ENCODE results near the gene FHOD3. TPM values are rescaled to one million over a fixed set of nuclear protein-coding genes. Genes with fewer than 3 reads are reported as not detected.

Gene FHOD3
- polyA plus RNA-seq, 4 donors: 0.22 to 8.1 (median 1.9) TPM

DNA sequence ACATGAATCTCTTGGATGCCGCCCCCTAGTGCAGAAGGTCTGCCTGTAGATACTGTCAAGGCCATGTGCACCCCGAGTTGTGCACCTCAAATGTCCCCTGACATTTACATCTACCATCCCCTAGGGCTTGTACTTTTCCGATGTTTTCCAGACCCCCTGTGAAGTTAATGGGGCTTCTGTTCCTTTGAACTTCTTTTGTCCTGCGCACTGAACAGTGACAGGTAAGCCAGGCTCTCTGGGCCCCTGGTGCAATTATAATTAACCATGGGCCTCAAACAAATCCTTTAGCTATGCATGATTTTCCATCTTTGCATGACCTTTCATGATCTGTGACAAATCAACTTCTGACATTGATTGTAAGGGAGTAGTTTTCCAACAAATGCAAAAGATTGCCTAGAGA, 158.4 kb downstream of the FHOD3 start:
- no peaks in the 10 kb centered on the region for H3K4me1 ChIP-seq (ENCODE audit: control insufficient read depth in 3 of 3, insufficient read depth in 2 of 3, low read depth in 1 of 3, low read length in 2 of 3)
- DNase-seq (no peak), FAIRE-seq (no peak)
- peaks cover 0 to 2% of the 10 kb centered on the region in 2 donors for H3K9me3 ChIP-seq (ENCODE audit: control insufficient read depth in 2 of 2, insufficient read depth in 1 of 2, low read depth in 1 of 2, low read length in 1 of 2)
- peaks cover 0 to 7% (median 3%) of the 10 kb centered on the region in 3 donors for H3K27me3 ChIP-seq (ENCODE audit: control insufficient read depth in 3 of 3, insufficient read depth in 3 of 3, low read length in 3 of 3)
- WGBS, 3 donors: 82 to 88% (median 85%) methylated on average over 4 of the region's 4 CpGs
- no peak overlapping the region for H3K4me3 ChIP-seq (ENCODE audit: low read depth in 1 of 3, low read length in 3 of 3)
- H3K36me3 ChIP-seq (ENCODE audit: control insufficient read depth in 3 of 3, insufficient read depth in 2 of 3, low read depth in 1 of 3, low read length in 3 of 3): no peaks in the 10 kb centered on the region
- H3K27ac ChIP-seq (ENCODE audit: low read depth in 1 of 3, low read length in 2 of 3): no peak overlapping the region

DNA sequence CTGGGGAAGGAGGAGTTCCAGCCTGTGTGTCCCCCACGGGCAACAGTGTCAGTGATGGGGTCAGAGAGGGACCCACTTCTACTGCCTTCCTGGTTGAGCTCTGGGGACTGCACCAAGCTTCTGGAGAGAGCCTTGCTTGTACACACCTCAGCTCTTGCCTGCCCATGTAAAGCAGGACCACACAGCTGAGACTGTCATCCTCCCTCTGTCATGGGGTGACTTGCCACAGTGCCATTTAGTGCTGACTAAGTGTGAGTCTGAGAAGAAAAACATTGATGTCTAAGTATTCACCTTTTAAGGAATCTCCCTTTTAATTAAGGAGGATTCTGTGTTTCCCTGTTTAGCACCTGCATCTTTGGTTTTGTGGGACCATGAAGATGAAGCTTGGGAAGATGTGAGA, 159.1 kb downstream of the FHOD3 start:
- 74 to 92% (median 89%) methylated on average over 1 of the region's 1 CpG for WGBS, 3 donors
- FAIRE-seq: no peak

GRCh38 chr18:36457683-36458082, 160.2 kb downstream of the FHOD3 start:
- no peak for FAIRE-seq
- no peak for DNase-seq
- no peaks in the 10 kb centered on the region for H3K36me3 ChIP-seq (ENCODE audit: control insufficient read depth in 3 of 3, insufficient read depth in 2 of 3, low read depth in 1 of 3, low read length in 3 of 3)
- H3K9me3 ChIP-seq (ENCODE audit: control insufficient read depth in 2 of 2, insufficient read depth in 1 of 2, low read depth in 1 of 2, low read length in 1 of 2): no peaks in the 10 kb centered on the region
- H3K4me3 ChIP-seq (ENCODE audit: low read depth in 1 of 3, low read length in 3 of 3): no peak overlapping the region
- H3K27me3 ChIP-seq (ENCODE audit: control insufficient read depth in 3 of 3, insufficient read depth in 3 of 3, low read length in 3 of 3): peaks cover 0 to 11% (median 3%) of the 10 kb centered on the region in 3 donors
- H3K4me1 ChIP-seq (ENCODE audit: control insufficient read depth in 3 of 3, insufficient read depth in 2 of 3, low read depth in 1 of 3, low read length in 2 of 3): no peaks in the 10 kb centered on the region
- 76 to 87% (median 82%) methylated on average over 1 of the region's 1 CpG for WGBS, 3 donors
- H3K27ac ChIP-seq (ENCODE audit: low read depth in 1 of 3, low read length in 2 of 3): no peak overlapping the region

More for the DNA sequence above, 159.1 kb downstream of the FHOD3 start:
- Histone ChIP-seq H3K9me3 (ENCODE audit: control insufficient read depth in 2 of 2, insufficient read depth in 1 of 2, low read depth in 1 of 2, low read length in 1 of 2) (no peaks in the 10 kb centered on the region), H3K4me1 (ENCODE audit: control insufficient read depth in 3 of 3, insufficient read depth in 2 of 3, low read depth in 1 of 3, low read length in 2 of 3) (no peaks in the 10 kb centered on the region), H3K27me3 (ENCODE audit: control insufficient read depth in 3 of 3, insufficient read depth in 3 of 3, low read length in 3 of 3) (peaks cover 0 to 11% (median 3%) of the 10 kb centered on the region in 3 donors), H3K4me3 (ENCODE audit: low read depth in 1 of 3, low read length in 3 of 3) (no peak overlapping the region), H3K27ac (ENCODE audit: low read depth in 1 of 3, low read length in 2 of 3) (no peak overlapping the region), H3K36me3 (ENCODE audit: control insufficient read depth in 3 of 3, insufficient read depth in 2 of 3, low read depth in 1 of 3, low read length in 3 of 3) (no peaks in the 10 kb centered on the region)
- DNase-seq: no peak

DNA sequence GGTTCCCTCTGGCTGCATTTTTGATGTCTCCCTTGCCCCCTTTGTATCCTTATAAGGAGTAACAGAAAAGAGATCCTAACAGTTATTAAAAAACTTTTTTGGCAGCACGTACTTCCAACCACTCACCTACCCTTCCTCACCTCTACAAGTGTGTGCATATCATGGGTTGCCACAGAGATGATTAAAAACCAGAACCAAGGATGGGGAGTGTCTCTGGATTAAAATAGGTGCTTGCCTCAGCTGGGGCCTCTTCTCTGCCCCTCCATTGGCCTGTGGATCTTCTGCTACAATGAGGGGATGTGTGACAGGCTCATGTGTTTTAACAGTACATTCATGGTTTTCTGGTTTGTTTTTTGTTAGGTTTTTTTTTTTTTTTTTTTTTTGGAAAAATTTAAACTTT, 160.8 kb downstream of the FHOD3 start:
- peaks cover 0 to 11% (median 3%) of the 10 kb centered on the region in 3 donors for H3K27me3 ChIP-seq (ENCODE audit: control insufficient read depth in 3 of 3, insufficient read depth in 3 of 3, low read length in 3 of 3)
- DNase-seq (no peak), FAIRE-seq (no peak)
- no peaks in the 10 kb centered on the region for H3K9me3 ChIP-seq (ENCODE audit: control insufficient read depth in 2 of 2, insufficient read depth in 1 of 2, low read depth in 1 of 2, low read length in 1 of 2)
- no peak overlapping the region for H3K4me3 ChIP-seq (ENCODE audit: low read depth in 1 of 3, low read length in 3 of 3)
- no peaks in the 10 kb centered on the region for H3K4me1 ChIP-seq (ENCODE audit: control insufficient read depth in 3 of 3, insufficient read depth in 2 of 3, low read depth in 1 of 3, low read length in 2 of 3)
- 79 to 90% (median 86%) methylated on average over 1 of the region's 1 CpG for WGBS, 3 donors
- no peaks in the 10 kb centered on the region for H3K36me3 ChIP-seq (ENCODE audit: control insufficient read depth in 3 of 3, insufficient read depth in 2 of 3, low read depth in 1 of 3, low read length in 3 of 3)
- no peak overlapping the region for H3K27ac ChIP-seq (ENCODE audit: low read depth in 1 of 3, low read length in 2 of 3)

GRCh38 chr18:36459203-36459602, 161.7 kb downstream of the FHOD3 start:
- FAIRE-seq (no peak), DNase-seq (no peak)
- H3K9me3 ChIP-seq (ENCODE audit: control insufficient read depth in 2 of 2, insufficient read depth in 1 of 2, low read depth in 1 of 2, low read length in 1 of 2): no peaks in the 10 kb centered on the region
- H3K36me3 ChIP-seq (ENCODE audit: control insufficient read depth in 3 of 3, insufficient read depth in 2 of 3, low read depth in 1 of 3, low read length in 3 of 3): no peaks in the 10 kb centered on the region
- peaks cover 0 to 11% (median under 1%) of the 10 kb centered on the region in 3 donors for H3K27me3 ChIP-seq (ENCODE audit: control insufficient read depth in 3 of 3, insufficient read depth in 3 of 3, low read length in 3 of 3)
- 85 to 90% (median 88%) methylated on average over 4 of the region's 4 CpGs for WGBS, 3 donors
- H3K27ac ChIP-seq (ENCODE audit: low read depth in 1 of 3, low read length in 2 of 3): no peak overlapping the region
- H3K4me3 ChIP-seq (ENCODE audit: low read depth in 1 of 3, low read length in 3 of 3): no peak overlapping the region
- no peaks in the 10 kb centered on the region for H3K4me1 ChIP-seq (ENCODE audit: control insufficient read depth in 3 of 3, insufficient read depth in 2 of 3, low read depth in 1 of 3, low read length in 2 of 3)

GRCh38 chr18:36459786-36460185, 162.3 kb downstream of the FHOD3 start:
- H3K4me3 ChIP-seq (ENCODE audit: low read depth in 1 of 3, low read length in 3 of 3): no peak overlapping the region
- no peaks in the 10 kb centered on the region for H3K9me3 ChIP-seq (ENCODE audit: control insufficient read depth in 2 of 2, insufficient read depth in 1 of 2, low read depth in 1 of 2, low read length in 1 of 2)
- H3K4me1 ChIP-seq (ENCODE audit: control insufficient read depth in 3 of 3, insufficient read depth in 2 of 3, low read depth in 1 of 3, low read length in 2 of 3): no peaks in the 10 kb centered on the region
- no peaks in the 10 kb centered on the region for H3K36me3 ChIP-seq (ENCODE audit: control insufficient read depth in 3 of 3, insufficient read depth in 2 of 3, low read depth in 1 of 3, low read length in 3 of 3)
- DNase-seq (no peak), FAIRE-seq (no peak)
- 74 to 75% (median 75%) methylated on average over 3 of the region's 3 CpGs for WGBS, 3 donors
- H3K27ac ChIP-seq (ENCODE audit: low read depth in 1 of 3, low read length in 2 of 3): no peak overlapping the region
- peaks cover 0 to 9% (median 0%) of the 10 kb centered on the region in 3 donors for H3K27me3 ChIP-seq (ENCODE audit: control insufficient read depth in 3 of 3, insufficient read depth in 3 of 3, low read length in 3 of 3)

DNA sequence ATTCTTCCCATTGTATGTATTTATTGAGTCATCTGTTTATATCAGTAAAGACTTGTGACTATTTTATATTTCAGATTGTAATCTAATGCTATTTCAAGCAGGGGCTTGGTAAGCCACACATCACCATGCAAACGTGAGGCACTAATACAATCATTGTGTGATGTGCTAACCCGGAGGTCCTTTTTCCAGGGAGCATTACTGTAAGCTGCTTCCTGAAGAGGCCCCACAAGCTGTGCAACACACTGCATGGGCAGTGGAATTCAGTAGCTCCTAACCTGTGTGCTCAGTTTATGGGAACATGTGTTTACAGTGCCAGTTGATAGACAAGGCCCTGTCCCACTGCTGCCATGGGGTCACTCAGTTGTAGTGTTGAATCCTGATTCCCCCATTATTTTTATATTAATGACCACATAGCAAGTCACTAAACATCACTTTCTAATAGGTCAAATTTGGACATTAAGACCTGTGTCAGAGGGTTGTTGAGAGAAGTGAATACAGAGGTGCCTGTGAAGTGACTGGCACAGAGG, 162.9 kb downstream of the FHOD3 start:
- no peak overlapping the region for H3K4me3 ChIP-seq (ENCODE audit: low read depth in 1 of 3, low read length in 3 of 3)
- peaks cover 0 to 5% (median 0%) of the 10 kb centered on the region in 3 donors for H3K27me3 ChIP-seq (ENCODE audit: control insufficient read depth in 3 of 3, insufficient read depth in 3 of 3, low read length in 3 of 3)
- H3K27ac ChIP-seq (ENCODE audit: low read depth in 1 of 3, low read length in 2 of 3): no peak overlapping the region
- H3K9me3 ChIP-seq (ENCODE audit: control insufficient read depth in 2 of 2, insufficient read depth in 1 of 2, low read depth in 1 of 2, low read length in 1 of 2): no peaks in the 10 kb centered on the region
- H3K36me3 ChIP-seq (ENCODE audit: control insufficient read depth in 3 of 3, insufficient read depth in 2 of 3, low read depth in 1 of 3, low read length in 3 of 3): no peaks in the 10 kb centered on the region
- H3K4me1 ChIP-seq (ENCODE audit: control insufficient read depth in 3 of 3, insufficient read depth in 2 of 3, low read depth in 1 of 3, low read length in 2 of 3): no peaks in the 10 kb centered on the region
- DNase-seq (no peak), FAIRE-seq (no peak)
- WGBS, 3 donors: 73 to 79% (median 78%) methylated on average over 2 of the region's 2 CpGs

DNA sequence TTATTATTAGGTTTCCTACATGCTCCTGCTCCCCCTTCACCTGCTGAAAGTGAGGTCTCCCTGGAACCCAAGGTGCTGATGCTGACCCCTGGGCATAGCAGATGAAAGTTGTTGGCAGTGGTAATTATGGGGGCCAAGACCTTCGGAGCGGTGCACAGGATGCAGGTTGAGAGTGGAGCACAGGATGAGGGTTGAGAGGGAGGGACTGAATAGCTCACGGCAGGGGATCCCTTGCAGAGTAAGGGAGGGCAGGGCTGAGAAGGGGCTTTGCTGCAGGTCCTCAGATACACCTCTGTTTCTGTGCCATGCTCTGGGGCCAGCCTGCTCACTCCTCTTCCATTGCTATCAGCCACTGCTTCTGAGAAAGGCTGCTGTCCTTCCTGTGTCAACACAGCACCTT, 163.3 kb downstream of the FHOD3 start:
- 77 to 90% (median 89%) methylated on average over 3 of the region's 3 CpGs for WGBS, 3 donors
- DNase-seq (no peak), FAIRE-seq (no peak)
- H3K9me3 ChIP-seq (ENCODE audit: control insufficient read depth in 2 of 2, insufficient read depth in 1 of 2, low read depth in 1 of 2, low read length in 1 of 2): no peaks in the 10 kb centered on the region
- no peak overlapping the region for H3K27ac ChIP-seq (ENCODE audit: low read depth in 1 of 3, low read length in 2 of 3)
- H3K36me3 ChIP-seq (ENCODE audit: control insufficient read depth in 3 of 3, insufficient read depth in 2 of 3, low read depth in 1 of 3, low read length in 3 of 3): no peaks in the 10 kb centered on the region
- peaks cover 0 to 5% (median 0%) of the 10 kb centered on the region in 3 donors for H3K27me3 ChIP-seq (ENCODE audit: control insufficient read depth in 3 of 3, insufficient read depth in 3 of 3, low read length in 3 of 3)
- H3K4me1 ChIP-seq (ENCODE audit: control insufficient read depth in 3 of 3, insufficient read depth in 2 of 3, low read depth in 1 of 3, low read length in 2 of 3): no peaks in the 10 kb centered on the region
- no peak overlapping the region for H3K4me3 ChIP-seq (ENCODE audit: low read depth in 1 of 3, low read length in 3 of 3)

GRCh38 chr18:36461551-36461987, 164.1 kb downstream of the FHOD3 start:
- DNase-seq: no peak
- H3K4me3 ChIP-seq (ENCODE audit: low read depth in 1 of 3, low read length in 3 of 3): no peak overlapping the region
- WGBS, 3 donors: 91 to 97% (median 96%) methylated on average over 1 of the region's 1 CpG
- peaks cover 0 to 5% (median 0%) of the 10 kb centered on the region in 3 donors for H3K27me3 ChIP-seq (ENCODE audit: control insufficient read depth in 3 of 3, insufficient read depth in 3 of 3, low read length in 3 of 3)
- no peak for FAIRE-seq
- H3K36me3 ChIP-seq (ENCODE audit: control insufficient read depth in 3 of 3, insufficient read depth in 2 of 3, low read depth in 1 of 3, low read length in 3 of 3): no peaks in the 10 kb centered on the region
- no peaks in the 10 kb centered on the region for H3K9me3 ChIP-seq (ENCODE audit: control insufficient read depth in 2 of 2, insufficient read depth in 1 of 2, low read depth in 1 of 2, low read length in 1 of 2)
- H3K4me1 ChIP-seq (ENCODE audit: control insufficient read depth in 3 of 3, insufficient read depth in 2 of 3, low read depth in 1 of 3, low read length in 2 of 3): no peaks in the 10 kb centered on the region
- H3K27ac ChIP-seq (ENCODE audit: low read depth in 1 of 3, low read length in 2 of 3): no peak overlapping the region

All from small intestine (tissue), 7 donors.